LHCN-M2 (cell line): ENCODE measurements around the gene ISOC2. TPM values are rescaled to one million over a fixed set of nuclear protein-coding genes. Genes with fewer than 3 reads are reported as not detected.

ENCODE experiments used
- DNase-seq: peaks from one replicate; pipeline ENCODE4 v3.0.0-alpha.2; 2012; ENCODE audit warnings: low read depth
- total RNA-seq: library from RNA; depleted of rRNA; stranded (reverse); fragments of >200 nt; gene quantifications from 2 replicates; pipeline ENCODE4 v1.2.3, GENCODE V29; 2014

ISOC2 gene
- total RNA-seq, 1 experiment from 2014 or later: 89.8 TPM

DNA sequence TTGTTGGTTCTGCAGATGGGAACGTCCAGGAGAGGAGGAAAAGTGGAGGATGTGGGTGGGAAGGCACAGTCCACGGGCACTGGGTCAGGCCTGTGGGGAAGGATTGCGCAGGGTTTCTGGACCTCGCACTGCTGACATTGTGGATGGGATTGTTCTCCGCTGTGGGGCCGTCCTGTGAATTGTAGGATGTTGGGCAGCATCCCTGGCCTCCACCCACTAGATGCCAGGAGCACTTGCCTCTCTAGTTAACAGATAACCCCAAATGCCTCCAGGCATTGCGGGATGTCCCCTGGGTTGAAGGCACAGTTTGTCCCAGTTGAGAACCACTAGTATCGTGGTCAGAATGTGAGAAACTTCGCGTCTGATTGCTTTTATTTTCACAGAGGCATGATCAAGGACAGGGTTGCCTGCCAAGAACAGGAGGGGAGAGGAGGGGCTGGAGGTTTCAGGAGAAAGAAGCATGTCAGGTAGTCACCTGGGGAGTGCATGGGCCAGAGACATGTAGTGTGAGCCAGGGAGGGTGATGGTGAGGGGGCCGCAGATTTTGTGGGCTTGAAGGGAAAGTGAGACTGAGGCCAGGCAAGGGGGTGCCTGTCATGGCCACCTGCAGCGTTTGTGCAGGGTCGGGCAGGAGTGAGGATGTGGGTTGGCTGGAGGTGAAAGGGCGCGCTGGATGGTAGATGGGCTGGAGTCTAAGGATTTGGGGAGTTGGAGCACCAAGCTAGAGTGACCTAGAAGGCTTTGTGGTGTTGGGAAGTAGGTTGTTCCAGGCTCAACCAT, 18.2 kb upstream of the ISOC2 start:
- DNase-seq: no peak

DNA sequence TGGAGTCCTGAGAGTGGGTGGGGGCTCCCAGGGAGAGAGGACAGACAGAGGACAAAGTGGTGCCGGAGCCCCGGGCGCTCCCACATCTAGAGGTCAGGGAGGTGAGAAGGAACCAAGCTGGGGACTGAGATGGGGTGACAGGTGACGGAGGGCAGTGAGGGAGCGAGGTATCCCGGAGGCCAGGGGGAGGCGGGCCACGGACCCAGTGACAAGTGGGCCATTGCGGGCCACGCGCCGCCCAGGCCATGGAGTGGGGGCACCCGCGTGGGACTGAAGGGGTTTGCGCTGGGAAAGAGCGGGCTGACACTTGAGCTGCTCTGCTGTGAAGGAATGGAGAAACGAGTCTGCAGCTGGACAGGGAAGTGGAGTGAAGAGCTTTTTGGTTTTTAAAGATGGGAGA, 17.6 kb upstream of the ISOC2 start:
- no peak for DNase-seq

DNA sequence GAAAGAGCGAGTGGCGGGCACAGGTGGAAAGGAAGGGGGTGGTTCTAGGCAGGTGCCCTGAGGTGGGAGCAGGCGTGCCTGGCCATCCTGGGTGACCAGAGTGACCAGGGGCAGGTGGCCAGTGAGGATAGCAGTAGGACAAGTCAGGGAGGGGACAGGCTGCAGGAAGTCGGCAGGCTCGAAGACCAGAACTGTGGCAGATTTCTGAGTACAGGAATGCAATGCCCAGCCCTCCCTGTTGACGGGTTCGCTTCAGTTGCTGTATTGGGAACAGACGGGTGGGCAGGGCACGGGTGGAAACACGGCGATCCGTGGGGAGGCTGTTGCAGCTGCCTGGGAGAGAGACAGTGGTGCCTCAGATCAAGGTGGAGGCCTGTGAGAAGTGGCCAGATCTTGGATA, 16.9 kb upstream of the ISOC2 start:
- no peak for DNase-seq

DNA sequence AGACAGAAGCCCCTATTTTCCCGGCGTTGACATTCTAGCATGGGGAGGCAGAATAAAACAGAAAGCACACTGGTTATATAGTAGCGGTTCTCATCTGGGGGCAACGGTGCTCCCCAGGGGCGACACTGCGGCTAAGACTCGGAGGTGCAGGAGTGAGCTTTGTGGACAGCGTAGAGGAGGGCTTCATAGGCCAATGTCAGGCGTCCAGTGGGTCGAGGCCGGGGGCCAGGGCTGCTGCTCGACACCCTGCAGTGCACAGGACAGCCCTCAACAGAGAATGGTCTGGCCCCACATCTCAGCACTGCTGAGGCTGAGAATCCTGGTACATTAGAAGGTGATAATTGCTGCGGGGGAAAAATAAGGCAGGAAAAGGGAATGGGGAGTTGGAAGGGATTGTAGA, 16.5 kb upstream of the ISOC2 start:
- DNase-seq: no peak

DNA sequence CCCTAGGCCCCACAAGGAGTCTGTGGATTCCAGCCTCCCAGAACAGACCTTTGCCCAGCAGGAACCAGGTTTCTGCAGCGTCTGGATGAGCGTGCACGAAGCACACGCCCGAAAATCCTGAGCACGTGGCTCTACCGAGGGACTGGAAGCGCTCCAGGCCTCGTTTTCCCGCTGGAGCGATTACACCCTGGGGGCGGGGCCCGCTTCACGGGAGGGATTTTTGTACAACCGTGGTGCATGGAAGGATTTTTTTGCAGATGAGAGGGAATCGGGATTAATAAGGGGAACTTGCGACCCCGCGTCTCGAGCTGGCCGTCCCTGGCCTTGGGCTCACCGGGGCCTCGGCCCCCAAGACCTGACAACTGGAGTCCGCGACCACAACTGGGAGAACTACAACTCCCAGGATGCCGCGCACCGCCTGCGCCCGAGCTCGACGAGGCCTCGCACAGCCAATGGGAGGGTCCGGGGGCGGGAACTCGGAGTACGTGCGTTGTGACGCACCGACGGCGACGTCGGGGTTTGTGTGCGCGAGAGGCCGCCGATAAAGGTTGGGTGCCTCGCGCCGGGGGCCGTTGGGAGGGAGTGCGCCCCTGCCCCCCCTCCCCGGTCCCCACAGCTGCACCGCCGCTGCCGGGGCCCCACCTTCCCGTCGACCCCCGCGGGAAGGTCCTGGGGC, 14.8 kb upstream of the ISOC2 start, which contains the start of gene ZNF628:
Gene ZNF628, plus strand, starts transcription at position 518 of the 676 bp plus-strand sequence. CDS start 3,294 bp downstream, outside the sequence.
- peak; percentile 98 for DNase-seq

DNA sequence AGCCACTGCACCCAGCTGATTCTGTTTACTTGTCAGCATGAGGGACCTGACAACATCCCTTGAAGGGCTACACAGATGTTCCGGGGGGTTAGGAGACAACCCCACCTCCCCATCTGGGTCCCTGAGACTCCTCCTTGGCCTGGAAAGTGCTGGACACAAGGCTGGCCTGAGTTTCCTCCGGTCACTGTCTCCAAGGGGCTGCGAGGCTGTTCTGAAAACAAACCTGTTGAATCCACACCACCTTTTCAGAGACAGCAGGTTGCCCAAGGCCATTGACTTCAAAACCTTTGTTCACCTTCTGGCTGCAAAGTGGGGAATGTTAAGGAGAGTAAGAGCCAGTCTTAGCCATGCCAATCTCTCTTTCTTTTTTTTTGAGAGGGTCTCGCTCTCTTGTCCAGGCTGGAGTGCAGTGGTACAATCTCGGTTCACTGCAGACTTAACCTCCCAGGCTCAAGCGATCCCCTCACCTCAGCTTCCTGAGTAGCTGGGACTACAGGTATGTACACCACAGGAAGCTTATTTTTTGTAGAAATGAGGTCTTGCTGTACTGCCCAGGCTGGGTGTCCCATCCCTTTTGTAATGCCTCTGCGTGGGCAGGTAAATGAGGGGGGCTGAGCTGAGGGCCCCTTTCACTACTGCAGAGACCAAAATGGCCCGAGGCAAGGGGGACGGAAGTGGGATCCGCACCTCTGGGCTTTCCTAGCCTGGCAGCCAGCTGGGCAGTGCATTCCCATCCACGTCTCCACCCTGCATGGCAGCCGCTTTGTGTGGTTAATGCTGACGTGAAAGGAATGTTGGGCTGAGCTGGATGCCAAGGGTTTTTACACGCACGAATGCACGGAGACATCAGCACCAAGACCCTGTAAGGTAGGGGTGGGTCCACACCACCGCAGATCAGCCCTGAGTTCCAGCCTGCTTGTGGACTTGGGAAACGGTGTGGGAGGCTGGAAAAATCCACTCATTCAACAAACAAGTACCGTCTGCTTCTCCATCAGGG, 13.1 kb upstream of the ISOC2 start:
- peak; percentile 76 for DNase-seq

DNA sequence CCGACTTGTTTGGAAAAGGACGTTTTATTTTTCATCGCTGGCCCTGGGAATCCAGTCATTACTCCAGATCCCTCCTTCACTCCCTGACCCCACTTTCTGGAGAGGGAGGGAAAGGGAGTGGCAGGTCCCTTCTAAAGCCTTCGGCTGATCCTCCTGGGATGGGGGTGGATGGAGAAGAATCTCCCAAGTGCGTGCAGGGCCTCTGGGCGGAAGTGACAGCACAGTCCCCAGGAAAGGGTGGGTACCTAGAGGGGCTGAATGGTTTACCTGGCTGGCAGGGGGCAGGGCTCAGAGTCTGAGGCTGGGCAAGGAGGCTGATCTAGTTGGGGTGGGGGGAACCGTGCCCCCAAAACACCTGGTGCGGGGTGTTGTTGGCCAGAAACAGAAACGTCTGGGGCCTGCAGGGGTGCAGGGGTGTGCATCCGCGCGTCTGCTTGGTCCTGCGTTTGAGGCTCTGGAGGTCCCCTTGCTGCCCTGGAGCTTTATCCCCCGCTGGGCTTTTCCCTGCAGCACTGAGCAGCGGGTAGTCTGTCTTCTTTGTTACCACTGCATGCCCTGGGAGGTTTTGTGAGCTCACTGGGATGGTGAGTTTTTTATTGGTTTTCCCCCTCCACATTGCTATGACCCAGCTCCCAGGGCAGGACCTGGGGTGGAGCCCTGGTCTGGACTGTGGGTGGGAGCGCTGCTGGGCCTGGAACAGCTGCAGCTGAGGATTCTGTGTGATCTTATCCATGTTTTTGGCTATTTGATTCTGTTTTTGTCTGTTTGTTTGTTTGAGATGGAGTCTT, 12.0 kb upstream of the ISOC2 start:
- DNase-seq: peak; percentile 93

DNA sequence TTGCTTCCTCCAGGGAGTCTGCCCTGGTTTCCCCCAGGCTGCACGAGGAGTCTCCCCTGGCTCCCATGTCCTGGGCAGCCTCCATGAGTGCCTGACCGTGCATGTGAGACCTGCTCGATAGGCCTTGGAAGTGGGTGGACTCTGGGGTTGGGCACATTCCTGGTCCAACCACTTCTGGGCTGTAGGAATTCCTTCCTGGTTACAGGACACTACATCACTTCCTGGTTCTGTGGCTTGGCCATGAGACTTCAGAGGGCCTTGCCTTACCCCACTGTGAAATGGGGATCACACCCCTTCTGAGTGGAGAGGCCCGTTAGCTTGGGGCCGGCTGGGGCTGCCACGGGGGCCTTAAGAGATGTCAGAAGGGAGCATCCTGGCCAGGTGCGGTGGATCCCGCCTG, 11.0 kb upstream of the ISOC2 start:
- peak; percentile 85 for DNase-seq

DNA sequence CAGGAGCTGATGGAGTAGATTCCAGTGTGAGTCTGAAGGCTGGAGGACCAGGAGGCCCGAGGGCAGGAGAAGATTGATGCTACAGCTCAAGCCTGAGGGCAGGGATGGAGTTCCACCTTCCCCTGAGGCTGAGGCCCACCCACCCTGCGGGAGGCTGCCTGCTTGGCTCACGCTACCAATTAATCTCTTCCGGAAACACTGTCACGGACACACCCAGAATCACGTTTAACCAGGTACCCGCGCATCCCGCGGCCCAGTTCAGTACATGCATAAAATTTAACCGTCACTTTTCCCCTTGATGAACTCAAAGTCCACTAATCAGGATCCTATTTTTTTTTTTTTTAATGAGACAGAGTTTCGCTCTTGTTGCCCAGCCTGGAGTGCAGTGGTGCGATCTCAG, 9.8 kb upstream of the ISOC2 start:
- no peak for DNase-seq

DNA sequence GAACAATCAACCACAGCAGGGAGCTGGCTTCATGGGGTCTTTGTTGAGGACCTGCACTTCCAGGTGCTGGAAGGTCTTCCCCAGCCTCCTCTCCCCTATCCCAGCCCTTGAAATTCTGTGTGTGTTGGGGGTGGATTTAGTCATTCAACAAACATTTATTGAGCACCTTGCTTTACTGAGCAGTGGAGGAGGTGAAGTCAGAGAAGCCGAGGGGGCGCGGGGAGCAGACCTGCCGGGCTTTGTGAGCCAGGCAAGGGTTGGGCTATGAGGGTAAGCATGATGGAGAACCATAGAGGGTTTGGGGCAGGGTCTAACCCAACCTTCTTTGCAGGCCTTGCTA, 6.6 kb upstream of the ISOC2 start:
- no peak for DNase-seq

DNA sequence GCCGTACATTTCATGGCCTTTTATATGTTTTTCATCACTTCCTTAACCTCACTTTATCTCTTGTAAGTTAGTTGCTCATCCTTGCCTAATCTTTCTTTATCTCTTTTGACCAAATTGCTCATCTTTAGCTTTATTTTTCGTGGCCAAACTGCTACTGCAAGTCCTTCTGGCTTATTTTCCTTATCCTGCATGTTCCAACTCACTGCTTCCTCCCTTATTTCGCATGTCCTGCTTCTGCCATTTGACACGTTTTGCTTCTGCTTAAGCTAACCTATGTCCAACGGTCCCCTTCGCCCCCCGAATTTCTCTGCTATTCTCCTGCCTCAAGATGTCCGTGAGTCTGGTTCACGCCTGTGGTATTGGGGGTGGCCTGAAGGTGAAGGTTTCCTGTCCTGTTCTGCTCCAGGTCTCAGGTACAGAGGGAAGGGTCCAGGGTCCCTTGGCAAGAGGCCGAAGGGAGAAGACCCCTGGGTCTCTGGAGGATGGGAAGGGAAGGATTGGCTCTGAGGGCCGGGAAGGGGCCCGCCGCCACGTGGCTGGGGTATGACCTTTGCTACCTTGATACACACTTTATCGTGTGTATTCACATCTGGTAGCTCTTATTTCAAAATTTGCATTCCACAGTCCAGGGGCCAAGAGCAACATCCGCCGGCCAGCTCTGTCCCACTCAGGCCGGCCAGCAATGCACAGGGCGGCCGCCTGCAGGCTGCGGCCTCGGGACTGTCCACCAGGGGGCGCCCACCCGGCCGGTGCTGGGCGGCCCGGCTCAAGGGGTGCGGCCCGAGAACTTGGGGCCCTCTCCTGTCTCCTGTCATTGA, 6.0 kb upstream of the ISOC2 start:
- DNase-seq: peak; percentile 45

DNA sequence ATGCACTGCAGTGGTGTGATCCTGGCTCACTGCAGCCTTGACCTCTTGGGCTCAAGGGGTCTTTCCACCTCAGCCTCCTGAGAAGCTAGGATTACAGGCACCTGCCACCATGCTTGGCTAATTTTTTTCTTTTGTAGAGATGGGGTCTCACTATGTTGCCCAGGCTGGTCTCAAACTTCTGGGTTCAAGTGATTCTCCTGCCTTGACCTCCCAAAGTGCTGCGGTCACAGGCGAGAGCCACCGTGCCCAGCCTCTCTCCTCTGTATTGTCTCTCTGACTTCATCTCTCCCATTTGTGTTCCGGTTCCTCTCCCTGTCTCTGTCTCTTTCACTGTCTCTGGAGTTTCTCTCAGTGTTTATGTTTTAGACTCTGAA, 4.8 kb upstream of the ISOC2 start:
- no peak for DNase-seq

DNA sequence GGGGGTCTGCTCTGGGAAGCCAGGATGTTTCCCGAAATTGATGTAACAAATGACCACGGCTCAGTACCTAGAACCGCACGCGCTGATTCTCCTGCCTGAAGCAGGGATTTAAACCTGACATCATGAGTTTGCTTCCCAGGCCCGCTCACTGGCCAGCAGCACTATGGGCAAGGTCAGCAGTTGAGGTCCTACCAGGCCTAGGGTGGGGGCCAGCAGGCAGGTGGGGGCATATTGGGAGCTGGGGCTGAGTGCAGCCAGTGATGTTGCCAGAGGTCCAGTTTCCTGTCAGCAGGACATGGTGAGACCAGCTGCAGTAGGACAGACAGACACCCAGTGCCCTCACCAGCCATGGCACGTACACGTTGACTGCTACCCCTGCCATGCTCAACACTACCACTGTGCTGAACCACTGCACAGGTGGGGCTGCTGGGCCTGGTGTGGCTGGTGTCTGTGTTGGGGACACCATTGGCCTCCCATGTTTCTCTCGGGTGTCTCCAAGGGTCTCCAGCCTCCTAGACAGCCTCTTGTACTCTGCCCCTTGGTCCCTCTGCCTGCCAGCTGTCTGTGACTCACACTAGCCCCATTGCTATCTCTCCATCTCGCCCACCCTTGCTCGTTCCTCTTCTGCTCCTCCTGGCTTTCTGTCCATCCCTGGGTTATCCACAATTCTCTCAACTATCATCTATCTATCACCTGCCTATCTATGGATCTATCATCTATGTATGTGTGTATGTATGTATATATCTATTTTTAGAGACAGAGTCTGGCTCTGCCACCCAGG, 4.2 kb upstream of the ISOC2 start:
- DNase-seq: no peak

DNA sequence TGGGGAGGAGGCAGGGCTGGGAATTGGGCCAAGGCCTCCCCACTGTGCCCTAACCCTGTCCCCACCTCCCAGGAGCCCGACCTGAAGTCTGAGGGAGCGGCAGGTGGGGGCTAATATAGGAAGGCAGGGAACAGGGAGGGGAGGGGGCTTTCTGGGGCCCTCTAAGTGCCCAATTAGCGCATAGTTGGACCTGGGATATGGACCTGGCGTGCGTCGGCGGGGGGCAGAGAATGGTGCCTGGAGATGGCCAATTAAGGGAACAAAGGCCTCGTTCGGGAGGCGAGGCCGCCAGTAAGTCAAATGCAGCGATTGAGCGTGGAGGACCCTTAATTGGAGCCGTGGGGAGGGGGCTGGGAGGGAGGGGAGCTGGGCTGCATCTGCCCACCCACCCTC, 3.2 kb upstream of the ISOC2 start, which contains the start of gene C19orf85:
Gene C19orf85, minus strand, starts transcription at position 90 of the 393 bp plus-strand sequence. CDS start 197 bp downstream, outside the sequence.
- no peak for DNase-seq

DNA sequence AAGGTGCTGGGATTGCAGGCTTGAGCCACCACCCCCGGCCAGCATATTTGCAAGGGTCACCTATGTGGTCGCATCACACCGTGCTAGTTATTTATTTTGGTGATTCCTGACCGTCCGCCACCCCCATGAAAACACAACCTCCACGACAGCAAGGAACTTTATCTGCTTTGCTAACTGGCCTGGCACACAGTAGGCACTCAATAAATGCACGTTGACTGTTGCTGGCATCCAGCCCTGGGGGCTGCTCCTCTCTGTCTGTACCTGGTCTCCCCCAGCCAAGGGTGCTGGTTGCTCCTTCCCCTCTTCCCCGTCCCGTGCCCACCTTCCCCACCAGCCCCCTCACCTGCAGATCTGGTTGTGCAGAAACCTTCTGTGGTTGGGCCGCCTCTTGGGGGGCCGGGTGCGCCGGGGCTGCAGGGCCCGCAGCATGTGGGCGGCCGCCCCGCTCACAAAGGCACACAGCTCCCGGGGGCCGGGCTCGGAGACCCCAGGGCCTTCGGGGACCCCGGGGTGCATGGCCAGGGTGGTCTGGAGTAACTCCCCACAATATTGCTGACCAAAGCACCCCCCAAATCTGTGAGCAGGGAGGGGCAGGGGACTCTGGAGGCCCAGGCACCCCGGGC, 2.7 kb upstream of the ISOC2 start:
- DNase-seq: no peak

DNA sequence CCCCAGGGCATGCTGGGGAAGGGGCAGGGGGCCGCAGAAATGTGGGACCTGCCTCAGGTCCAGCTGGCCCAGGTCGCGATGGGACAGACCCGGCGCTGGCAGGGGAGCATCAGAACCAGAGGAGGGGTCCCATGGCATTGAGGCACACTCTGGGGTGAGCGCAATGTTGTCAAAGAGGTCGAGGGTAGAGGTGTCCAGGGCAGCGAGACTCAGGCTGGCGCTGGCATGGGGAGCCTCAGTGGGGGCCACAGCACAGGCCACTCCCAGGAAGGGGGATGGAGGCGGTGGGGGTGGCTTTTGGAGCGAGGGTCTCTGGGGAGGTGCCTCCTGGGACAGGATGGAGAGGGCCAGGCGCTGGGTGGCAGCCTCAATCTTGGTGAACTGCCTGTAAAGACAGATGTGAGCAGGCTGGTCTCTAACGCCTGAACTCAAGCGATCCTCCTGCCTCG, 2.2 kb upstream of the ISOC2 start:
- no peak for DNase-seq

DNA sequence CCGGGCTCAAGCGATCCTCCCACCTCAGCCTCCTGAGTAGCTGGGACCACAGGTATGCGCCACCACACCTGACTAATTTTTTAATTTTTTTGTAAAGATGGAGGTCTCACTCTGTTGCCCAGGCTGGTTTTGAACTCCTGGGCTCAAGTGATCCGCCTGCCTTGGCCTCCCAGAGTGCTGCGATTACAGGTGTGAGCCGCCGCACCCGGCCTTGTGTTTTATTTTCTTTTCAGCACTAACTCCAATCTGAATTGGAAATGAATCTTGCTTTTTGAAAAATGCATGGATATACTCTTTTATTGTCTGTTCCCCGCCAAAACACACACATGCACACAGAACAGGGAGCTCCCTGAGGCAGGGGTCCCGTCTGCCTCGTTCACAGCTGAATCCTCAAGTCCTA, 1.3 kb upstream of the ISOC2 start:
- DNase-seq: no peak

DNA sequence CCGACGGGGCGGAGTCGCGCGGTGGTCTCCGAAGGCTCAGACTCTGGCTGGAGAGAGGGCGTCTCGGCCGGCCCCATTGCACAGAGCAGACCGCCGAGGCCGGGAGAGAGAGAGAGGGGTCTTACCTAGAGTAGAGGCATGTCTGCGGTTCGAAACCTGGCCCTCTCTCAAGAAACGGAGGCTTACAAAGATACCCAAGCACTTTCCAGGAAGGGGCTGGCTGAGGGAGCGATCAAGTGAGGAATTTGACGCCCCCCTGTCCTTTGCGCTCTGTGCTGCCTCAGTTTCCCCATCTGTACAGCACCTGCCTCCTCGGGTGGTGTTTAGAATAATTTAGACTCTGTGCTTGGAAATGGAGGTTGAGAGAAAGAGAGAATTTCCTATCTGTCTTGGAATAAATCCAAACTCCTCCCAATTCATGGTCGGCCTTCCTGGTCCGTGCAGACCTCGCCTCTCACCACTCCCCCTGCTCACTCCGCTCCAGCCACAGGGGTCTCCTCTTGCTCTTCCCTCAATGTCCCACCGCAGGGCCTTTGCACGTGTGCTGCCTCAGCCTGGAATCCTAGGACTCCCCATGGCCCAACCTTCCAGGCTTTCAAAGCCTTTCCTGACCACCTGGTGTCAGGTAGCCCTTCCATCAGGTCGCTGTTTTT, 658 bp upstream of the ISOC2 start:
- peak; percentile 41 for DNase-seq
